PC-9 (cell line): ENCODE results near the gene BACH2. TPM values are rescaled to one million over a fixed set of nuclear protein-coding genes. Genes with fewer than 3 reads are reported as not detected.
A peak's percentile ranks its signal among the peaks of the same experiment; 100 is the strongest.

Experiments
- BruUV-seq: library from RNA; stranded (reverse); fragments of 400-500 nt; replicated peaks from 2 replicates; lab custom pipeline; 2021; lab: Mats Ljungman, UMichigan
- CTCF ChIA-PET: fragments of 300-600 bp; sonication (Branson Sonifier 250); formaldehyde crosslinking; loops from one replicate; lab custom pipeline; 2022; ENCODE audit warnings: antibody characterized with exemption; lab: Charles Lee
- POLR2A ChIA-PET: fragments of 300-600 bp; sonication (Branson Sonifier 250); formaldehyde crosslinking; loops from one replicate; lab custom pipeline; 2022; ENCODE audit warnings: antibody characterized with exemption; ENCODE audit not compliant: unreplicated experiment; lab: Charles Lee
- DNase-seq, 2 experiments: peaks; one replicate each; pipeline versions ENCODE4 v3.0.0 to v3.0.0-alpha.2; 2015 to 2022; ENCODE audit warnings: mixed read lengths in 1 of 2
- H2AFZ ChIP-seq: fragments of 200-600 bp; sonication (generic); 2 replicates; pipeline ENCODE4 v1.8.1; 2017; ENCODE audit warnings: antibody characterized with exemption
- H3F3A ChIP-seq: fragments of 200-600 bp; sonication (generic); 2 replicates; pipeline ENCODE4 v1.8.1; 2017; ENCODE audit warnings: antibody characterized with exemption, mild to moderate bottlenecking, low read depth; ENCODE audit not compliant: insufficient read depth
- H3K27ac ChIP-seq: fragments of 200-600 bp; sonication (generic); 2 replicates; pipeline ENCODE4 v1.6.1; 2016; ENCODE audit warnings: mixed run types
- H3K27me3 ChIP-seq: fragments of 200-600 bp; sonication (generic); 2 replicates; pipeline ENCODE4 v1.6.1; 2016; ENCODE audit warnings: low read depth, mixed run types; ENCODE audit not compliant: insufficient read depth
- H3K36me3 ChIP-seq: fragments of 200-600 bp; sonication (generic); 2 replicates; pipeline ENCODE4 v1.6.1; 2016; ENCODE audit warnings: low read depth, mixed run types
- H3K4me1 ChIP-seq: fragments of 200-600 bp; sonication (generic); replicated peaks from 2 replicates; pipeline ENCODE4 v1.6.1; 2016; ENCODE audit warnings: mixed run types; ENCODE audit not compliant: insufficient read depth
- H3K4me2 ChIP-seq: fragments of 200-600 bp; sonication (generic); 2 replicates; pipeline ENCODE4 v1.6.1; 2017; ENCODE audit warnings: mixed run types
- H3K4me3 ChIP-seq: fragments of 200-600 bp; sonication (generic); 2 replicates; pipeline ENCODE4 v1.6.1; 2016; ENCODE audit warnings: mixed run types
- H3K79me2 ChIP-seq: fragments of 200-600 bp; sonication (generic); 2 replicates; pipeline ENCODE4 v1.6.1; 2017; ENCODE audit warnings: low read depth, mixed run types
- H3K9me2 ChIP-seq: fragments of 200-600 bp; sonication (generic); 2 replicates; pipeline ENCODE4 v1.8.1; 2017; ENCODE audit warnings: mild to moderate bottlenecking; ENCODE audit not compliant: insufficient read depth
- H3K9me3 ChIP-seq: fragments of 200-600 bp; sonication (generic); 2 replicates; pipeline ENCODE4 v1.8.1; 2016; ENCODE audit warnings: low read depth; ENCODE audit not compliant: insufficient read depth
- H4K20me1 ChIP-seq: fragments of 200-600 bp; sonication (generic); 2 replicates; pipeline ENCODE4 v1.8.1; 2017; ENCODE audit not compliant: insufficient read depth
- CTCF ChIP-seq: fragments of 200-600 bp; sonication (generic); conservative IDR thresholded peaks from 2 replicates; pipeline ENCODE4 v1.6.1; 2017; ENCODE audit warnings: mixed run types, antibody characterized with exemption, mild to moderate bottlenecking, moderate library complexity
- EZH2 ChIP-seq: fragments of 200-600 bp; sonication (generic); IDR thresholded peaks from 2 replicates; pipeline ENCODE4 v1.8.0; 2017; ENCODE audit warnings: antibody characterized with exemption, low read depth
- intact Hi-C: fragments of 100-400 bp; cut with micrococcal nuclease; formaldehyde crosslinking; loops from one replicate; pipeline ENCODE4 v1.10.0; 2022; ENCODE audit not compliant: unreplicated experiment
- total RNA-seq: library from RNA; stranded (reverse); gene quantifications from 2 replicates; pipeline ENCODE4 v1.2.3, GENCODE V29; 2021

The BACH2 gene
- total RNA-seq, 1 experiment from 2014 or later: 2.3 TPM

- POLR2A ChIA-PET: no interaction called here
- H3K27me3 ChIP-seq: no peaks in the 10 kb centered on the region
- BruUV-seq: no TSS peak
Measured at GRCh38 chr6:90183587-90184333, 112.9 kb downstream of the BACH2 start.

GRCh38 chr6:90180526-90180925 is 116.1 kb downstream of the BACH2 start:
- intact Hi-C loops: loop anchor here (5.0 to 10.0 kb wide), 2 partner anchors 117 to 234 kb away; partner anchors contain the start of gene BACH2
- Histone ChIP-seq H3K4me1 (no peaks in the 10 kb centered on the region), H3K27ac (no peak overlapping the region), H4K20me1 (no peaks in the 10 kb centered on the region), H3K9me3 (no peaks in the 10 kb centered on the region), H3K36me3 (no peaks in the 10 kb centered on the region), H3K79me2 (no peaks in the 10 kb centered on the region), H3K9me2 (no peaks in the 10 kb centered on the region), H2AFZ (no peak overlapping the region), H3F3A (no peaks in the 10 kb centered on the region), H3K4me3 (no peak overlapping the region), H3K4me2 (no peak overlapping the region), H3K27me3 (no peaks in the 10 kb centered on the region)
- TF ChIP-seq EZH2: no peak
- TF ChIP-seq CTCF: no peak
- no TSS peak for BruUV-seq
- no peak for DNase-seq
- POLR2A ChIA-PET: no interaction called here
- CTCF ChIA-PET: interaction anchor here (0.6 kb wide), 1 partner anchor 38 kb away, joined by 3 read pairs; no protein-coding TSS in a partner anchor

More at GRCh38 chr6:90183587-90184333, 112.9 kb downstream of the BACH2 start:
- Histone ChIP-seq H3K9me2 (no peaks in the 10 kb centered on the region), H3K4me1 (no peaks in the 10 kb centered on the region), H3F3A (no peaks in the 10 kb centered on the region), H4K20me1 (no peaks in the 10 kb centered on the region), H3K27ac (no peak overlapping the region), H3K4me2 (no peak overlapping the region), H3K36me3 (no peaks in the 10 kb centered on the region), H3K79me2 (no peaks in the 10 kb centered on the region), H3K4me3 (no peak overlapping the region), H2AFZ (no peak overlapping the region), H3K9me3 (no peaks in the 10 kb centered on the region)
- CTCF ChIA-PET: no interaction called here
- no peak for DNase-seq
- intact Hi-C loops: loop anchor here (5.0 to 10.0 kb wide), 2 partner anchors 114 to 231 kb away; partner anchors contain the start of gene BACH2
- TF ChIP-seq CTCF (no peak), EZH2 (no peak)

GRCh38 chr6:90179190-90180169 is 117.2 kb downstream of the BACH2 start:
- no peaks in the 10 kb centered on the region for H3K27me3 ChIP-seq
- H3K4me3 ChIP-seq: no peak overlapping the region
- H3K4me1 ChIP-seq: no peaks in the 10 kb centered on the region
- H4K20me1 ChIP-seq: no peaks in the 10 kb centered on the region
- H2AFZ ChIP-seq: no peak overlapping the region
- H3K79me2 ChIP-seq: no peaks in the 10 kb centered on the region
- no peaks in the 10 kb centered on the region for H3K9me3 ChIP-seq
- no peak overlapping the region for H3K4me2 ChIP-seq
- H3F3A ChIP-seq: no peaks in the 10 kb centered on the region
- CTCF ChIA-PET: no interaction called here
- no peak for TF ChIP-seq EZH2
- TF ChIP-seq CTCF: peak; percentile 64
- POLR2A ChIA-PET: no interaction called here
- no TSS peak for BruUV-seq
- no peaks in the 10 kb centered on the region for H3K9me2 ChIP-seq
- H3K27ac ChIP-seq: no peak overlapping the region
- no peak for DNase-seq
- H3K36me3 ChIP-seq: no peaks in the 10 kb centered on the region
- intact Hi-C loops: loop anchor here (5.0 to 10.0 kb wide), 2 partner anchors 118 to 235 kb away; partner anchors contain the start of gene BACH2
